GM20000 (cell line): ENCODE results near the gene MMP2.

Experiments used
- DNase-seq: peaks from one replicate; pipeline ENCODE4 v3.0.0; 2012; ENCODE audit warnings: low spot score
- CTCF ChIP-seq: IDR thresholded peaks from 2 replicates; pipeline ENCODE4 v1.5.1; 2012; ENCODE audit warnings: mild to moderate bottlenecking, control low read depth; ENCODE audit errors: extremely low read depth, missing control alignments

Gene MMP2

GRCh38 chr16:55539049-55539448 is 60.1 kb downstream of the MMP2 start:
- DNase-seq = no peak
- TF ChIP-seq CTCF = no peak

GRCh38 chr16:55539488-55539887 is 60.5 kb downstream of the MMP2 start:
- DNase-seq = no peak
- no peak for TF ChIP-seq CTCF

GRCh38 chr16:55540221-55540620 is 61.2 kb downstream of the MMP2 start:
- no peak for TF ChIP-seq CTCF
- no peak for DNase-seq

- TF ChIP-seq CTCF = no peak
- DNase-seq = no peak
Observed at GRCh38 chr16:55542459-55543082, 63.6 kb downstream of the MMP2 start.

- TF ChIP-seq CTCF = no peak
- no peak for DNase-seq
Observed at GRCh38 chr16:55543472-55543871, 64.5 kb downstream of the MMP2 start.

GRCh38 chr16:55552621-55553020 is 73.6 kb downstream of the MMP2 start:
- no peak for TF ChIP-seq CTCF
- no peak for DNase-seq

GRCh38 chr16:55555436-55555835 is 76.4 kb downstream of the MMP2 start:
- no peak for TF ChIP-seq CTCF
- no peak for DNase-seq
